Uterus (tissue), 2 donors: ENCODE results near the gene HOXB7.

ENCODE experiments used
- CTCF ChIP-seq, 4 experiments: fragments of 200-600 bp in 2 of 4; fragments of 450-650 bp in 2 of 4; sonication (generic) in 2 of 4; IDR thresholded peaks; one replicate each; pipeline ENCODE4 v1.5.1; 2016 to 2019; ENCODE audit warnings: antibody characterized with exemption in 4 of 4, mild to moderate bottlenecking in 2 of 4, moderate library complexity in 1 of 4
- POLR2A ChIP-seq, 2 donors: fragments of 450-650 bp; IDR thresholded peaks; one replicate each; pipeline ENCODE4 v1.6.1; 2016; ENCODE audit warnings: antibody characterized with exemption in 2 of 2, mild to moderate bottlenecking in 1 of 2, moderate library complexity in 1 of 2

GRCh38 chr17:48615047-48615962 is 4.5 kb upstream of the HOXB7 start, which contains the start of gene HOXB8:
- TF ChIP-seq CTCF (IDR thresholded peaks at IDR 0.05) (no peak), POLR2A (IDR thresholded peaks at IDR 0.05) (no peak)
